HG03103 (cell line): ENCODE measurements around the gene PRIM2.
"Not testable (repeated sequence)": the region's sequence is repeated elsewhere in the genome, so short reads cannot be mapped to it uniquely, and the experiment has no call there.

ENCODE experiments used
- ATAC-seq: cut with Tn5 transposase; IDR thresholded peaks from one replicate; pipeline ENCODE4 v1.9.1; 2021; ENCODE audit warnings: low read depth; ENCODE audit not compliant: unreplicated experiment

The PRIM2 gene

DNA sequence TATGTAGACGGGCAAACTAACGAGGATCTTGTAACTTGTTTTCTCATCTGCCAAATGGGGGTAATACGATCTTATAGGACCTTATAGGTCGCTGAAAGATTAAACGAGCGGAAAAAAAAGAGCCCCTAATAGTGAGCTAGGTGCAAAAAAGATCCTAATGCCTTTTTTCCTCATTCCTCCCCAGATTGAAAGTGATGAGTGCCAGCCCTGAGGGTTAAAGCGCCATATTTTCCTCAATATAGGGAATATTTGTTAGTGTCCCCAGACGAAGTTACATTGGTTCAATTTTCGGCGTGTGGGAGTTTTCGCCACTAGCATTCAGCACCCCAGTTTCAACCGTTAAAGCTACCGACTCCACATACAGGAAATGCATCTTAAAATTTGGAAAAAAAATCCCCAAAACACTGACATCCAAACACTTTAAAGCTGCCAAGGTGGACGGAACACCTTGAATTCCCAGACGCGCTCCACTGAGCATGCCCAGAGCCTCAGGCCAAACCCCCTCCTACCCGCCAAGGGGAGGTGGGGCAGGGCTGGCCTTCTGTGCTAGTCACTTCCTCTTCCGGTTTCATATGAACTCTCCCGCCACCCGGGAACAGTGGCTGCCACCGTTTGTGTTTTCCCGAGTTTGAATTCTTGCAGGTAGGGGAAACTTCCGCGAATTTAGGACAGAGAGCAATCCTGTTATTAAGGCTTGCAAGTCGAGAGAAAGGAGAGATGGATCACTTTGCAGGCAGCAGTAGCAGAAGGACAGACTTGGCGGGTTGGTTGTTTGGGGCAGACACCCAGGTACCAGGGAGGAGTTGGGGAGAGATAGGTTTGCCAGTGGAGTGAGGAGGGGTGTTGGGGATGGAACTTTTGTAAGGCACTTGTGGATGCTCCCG is at the start of gene PRIM2:
Gene PRIM2 (plus strand): TSS at position 571 of the 884 bp plus-strand sequence. CDS start 816 bp downstream, outside the sequence.
- ATAC-seq, result peak; percentile 82

- no peak for ATAC-seq
These were observed 49.2 kb upstream of the PRIM2 start for GRCh38 chr6:57268294-57268640.

- ATAC-seq, result not testable (repeated sequence)
These were observed 43.2 kb upstream of the PRIM2 start for GRCh38 chr6:57274113-57274824.

DNA sequence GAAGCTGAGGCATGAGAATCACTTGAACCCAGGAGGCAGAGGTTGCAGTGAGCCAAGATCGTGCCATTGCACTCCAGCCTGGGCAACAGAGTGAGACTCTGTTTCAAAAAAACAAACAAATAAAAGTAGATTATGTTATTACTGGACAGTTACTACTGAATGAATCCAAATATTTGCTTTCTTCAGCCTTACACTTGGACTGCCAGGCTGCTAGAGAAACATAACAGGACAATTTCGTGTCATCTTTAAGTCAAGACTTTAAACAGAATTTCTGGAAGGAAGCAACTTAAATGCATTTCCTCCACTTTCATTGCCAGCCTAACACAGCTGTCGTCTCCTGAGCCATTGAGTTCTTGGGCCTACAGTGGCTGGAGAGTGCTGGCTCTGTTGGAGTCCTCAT is 42.0 kb upstream of the PRIM2 start:
- ATAC-seq, result no peak

DNA sequence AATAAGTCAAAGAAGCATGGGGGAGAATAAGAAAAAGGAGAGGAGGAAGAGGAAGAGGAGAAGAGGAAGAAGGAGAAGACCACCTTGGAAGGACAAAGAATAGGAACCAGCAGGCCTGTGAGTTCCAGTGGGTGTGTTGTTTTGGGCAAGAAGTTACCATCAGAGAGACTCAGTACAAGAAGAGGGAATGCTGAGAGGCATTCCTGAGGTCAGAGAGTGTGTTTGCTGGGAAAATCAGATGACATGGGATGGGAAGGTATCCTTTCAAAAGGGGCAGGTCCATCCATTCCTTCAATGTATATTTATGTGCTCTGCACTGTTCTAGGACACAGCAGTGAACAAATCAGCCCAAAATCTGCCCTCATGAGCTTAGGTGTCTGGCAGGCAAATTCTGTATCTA is 40.5 kb upstream of the PRIM2 start:
- no peak for ATAC-seq

DNA sequence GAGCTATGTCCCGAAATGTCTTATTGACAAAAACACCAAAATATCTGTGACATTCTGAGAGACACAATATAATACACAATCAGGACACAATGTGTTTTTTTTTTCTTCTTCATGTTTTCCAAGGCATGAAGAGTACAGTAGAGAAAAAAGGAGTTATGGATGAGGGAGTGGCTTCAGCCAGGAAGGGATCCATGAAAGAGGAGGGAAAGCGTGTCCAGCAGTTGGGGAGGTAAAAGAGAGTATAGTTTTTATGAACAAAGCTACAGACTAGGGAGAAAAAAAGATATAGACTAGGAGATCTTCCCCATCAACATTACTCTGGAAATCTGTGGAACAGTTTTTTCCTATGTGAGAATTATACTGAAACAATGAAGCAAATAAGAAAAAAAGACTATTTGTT is 38.9 kb upstream of the PRIM2 start:
- ATAC-seq, result no peak

- no peak for ATAC-seq
These were observed 38.4 kb upstream of the PRIM2 start for GRCh38 chr6:57279013-57279412.

DNA sequence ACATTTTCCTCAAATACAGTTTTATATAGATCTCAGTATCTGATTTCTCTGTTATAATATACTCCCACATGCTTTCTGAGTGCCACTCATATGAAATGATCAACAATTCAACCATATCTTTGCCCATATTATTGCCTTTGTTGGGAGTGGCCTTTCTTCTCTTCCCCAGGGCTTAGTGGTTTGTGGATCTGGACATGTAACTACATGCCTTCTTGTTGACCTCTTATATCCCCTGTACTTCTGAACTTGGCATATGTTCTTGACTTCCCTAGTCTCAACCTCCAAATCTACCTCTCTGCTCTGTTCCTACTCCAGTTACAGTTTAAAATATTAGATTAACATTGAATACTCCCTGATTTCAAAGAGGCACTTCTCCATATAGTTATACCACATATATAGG is 34.3 kb upstream of the PRIM2 start:
- ATAC-seq, result no peak

GRCh38 chr6:57283911-57284455 is 33.4 kb upstream of the PRIM2 start:
- ATAC-seq, result no peak

- ATAC-seq, result not testable (repeated sequence)
These were observed 29.3 kb upstream of the PRIM2 start for GRCh38 chr6:57288136-57288535.

- not testable (repeated sequence) for ATAC-seq
These were observed 24.0 kb upstream of the PRIM2 start for GRCh38 chr6:57293472-57293871.

DNA sequence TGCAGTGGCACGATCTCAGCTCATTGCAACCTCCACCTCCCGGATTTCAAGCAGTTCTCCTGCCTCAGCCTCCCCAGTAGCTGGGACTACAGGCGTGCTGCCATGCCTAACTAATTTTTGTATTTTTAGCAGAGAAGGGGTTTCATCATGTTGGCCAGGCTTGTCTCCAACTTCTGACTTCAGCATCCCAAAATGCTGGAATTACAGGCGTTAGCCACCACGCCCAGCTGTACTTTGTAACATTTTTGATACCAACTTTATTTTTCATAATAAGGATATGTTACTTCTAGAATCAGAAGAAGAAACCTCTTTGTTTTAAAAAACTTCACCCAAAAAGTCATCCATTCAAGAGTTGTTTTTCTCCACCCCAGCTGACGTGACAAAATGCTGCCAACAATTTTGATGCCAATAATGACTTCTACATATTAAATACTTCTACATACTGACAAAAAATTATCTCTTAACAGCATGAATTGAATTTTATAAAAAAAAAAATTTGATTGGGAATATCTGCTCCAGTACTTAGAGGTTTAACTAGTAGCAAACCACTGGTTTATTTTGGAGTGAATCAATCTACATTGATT is 22.5 kb upstream of the PRIM2 start:
- no peak for ATAC-seq

DNA sequence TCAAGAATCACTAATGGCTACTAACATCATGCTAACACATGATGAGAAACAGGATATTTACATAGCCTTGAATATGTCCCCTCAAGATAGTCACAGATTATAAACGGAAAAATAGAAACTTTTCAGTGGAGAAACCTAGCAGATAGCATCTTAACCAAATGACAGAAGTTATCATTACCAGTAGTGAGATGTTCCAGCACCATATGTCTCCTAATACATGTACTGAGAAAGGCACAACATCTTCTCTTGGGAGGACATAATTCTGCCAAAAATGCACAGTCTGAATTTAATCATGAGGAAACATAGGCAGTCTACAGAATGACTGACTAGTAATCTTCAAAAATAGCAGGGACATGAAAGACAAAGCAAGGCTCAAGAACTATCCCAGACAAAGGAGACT is 19.9 kb upstream of the PRIM2 start:
- no peak for ATAC-seq

- no peak for ATAC-seq
These were observed 18.7 kb upstream of the PRIM2 start for GRCh38 chr6:57298741-57299140.

- no peak for ATAC-seq
These were observed 15.7 kb upstream of the PRIM2 start for GRCh38 chr6:57301757-57302156.

- no peak for ATAC-seq
These were observed 15.0 kb upstream of the PRIM2 start for GRCh38 chr6:57302477-57302876.

- ATAC-seq, result no peak
These were observed 13.3 kb upstream of the PRIM2 start for GRCh38 chr6:57303931-57304681.

DNA sequence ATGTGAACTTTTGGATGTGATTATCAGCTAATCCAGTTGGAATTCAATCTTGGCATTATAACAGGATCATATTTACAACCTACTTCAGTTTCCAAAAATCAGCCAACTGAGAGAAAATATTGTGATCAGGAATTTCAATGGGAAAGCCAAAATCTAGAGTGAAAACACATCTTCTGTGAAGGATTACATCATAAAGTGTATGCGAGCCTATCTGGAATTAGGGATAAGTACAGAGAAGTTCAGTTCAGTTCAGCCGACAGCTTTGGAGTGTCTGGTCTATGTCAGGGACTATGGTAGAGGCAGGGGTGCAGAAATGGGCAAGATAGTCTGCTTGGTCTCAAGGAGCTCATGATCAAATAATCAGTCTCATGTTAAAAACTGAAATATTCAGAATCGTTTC is 12.3 kb upstream of the PRIM2 start:
- no peak for ATAC-seq

DNA sequence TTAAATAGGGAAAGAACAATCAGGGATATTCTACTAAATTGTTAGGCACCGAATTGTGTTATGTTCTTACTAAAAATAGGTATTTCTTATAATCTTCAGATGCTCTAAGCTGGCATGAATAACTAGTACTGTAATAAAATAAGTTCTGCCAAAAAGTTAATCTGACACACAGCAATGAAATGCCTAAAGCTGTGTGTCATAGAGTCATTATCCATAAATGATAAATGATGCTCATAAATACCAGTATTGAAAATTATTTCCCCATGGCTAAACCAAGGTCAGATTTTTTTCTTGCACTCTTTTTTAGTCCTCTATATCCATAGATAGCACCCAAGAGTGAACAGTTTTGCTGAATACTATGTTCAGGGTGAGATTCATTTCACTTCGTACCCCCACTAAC is 11.7 kb upstream of the PRIM2 start:
- ATAC-seq, result no peak

DNA sequence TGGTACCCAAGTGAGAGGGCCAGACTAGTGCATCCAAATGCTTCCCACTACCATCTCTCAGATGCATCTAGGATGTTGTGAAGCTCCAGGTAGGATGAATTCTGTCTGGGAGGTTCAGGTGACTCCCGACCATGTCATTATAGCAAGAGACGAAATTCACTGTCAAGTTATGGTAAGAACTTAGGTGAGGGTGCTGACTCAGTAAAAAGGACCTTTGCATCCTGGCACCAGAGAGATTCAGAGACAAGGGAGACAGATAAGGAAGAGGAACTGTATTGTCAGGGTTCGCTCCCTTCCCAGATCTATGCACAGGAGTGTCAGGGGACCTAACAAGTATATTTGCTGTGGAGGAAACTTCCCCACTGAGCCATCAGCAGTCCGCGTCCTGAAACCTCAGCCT is 11.2 kb upstream of the PRIM2 start:
- no peak for ATAC-seq

DNA sequence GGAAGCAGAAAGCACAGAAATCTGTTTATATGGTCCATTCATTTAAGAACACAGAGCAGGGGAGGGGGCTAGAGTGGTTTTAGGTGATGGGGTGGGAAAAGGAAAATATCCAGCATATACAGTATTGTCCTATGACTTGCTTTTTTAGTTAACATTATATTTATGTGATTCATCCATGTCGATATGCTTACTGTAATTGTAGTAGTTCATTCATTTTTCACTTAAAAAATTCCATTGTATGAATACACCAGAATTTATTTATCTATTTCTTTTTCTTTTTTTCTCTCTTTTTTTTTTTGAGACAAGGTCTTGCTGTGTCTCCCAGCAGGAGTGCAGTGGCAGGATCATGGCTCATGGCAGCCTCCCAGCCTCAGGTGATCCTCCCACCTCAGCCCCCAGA is 9.6 kb upstream of the PRIM2 start:
- ATAC-seq, result no peak
